Esophagus squamous epithelium (tissue), 5 donors: ENCODE results near the gene FGF1. TPM values are rescaled to one million over a fixed set of nuclear protein-coding genes. Genes with fewer than 3 reads are reported as not detected.

Experiments
- DNase-seq: peaks from one replicate; lab custom pipeline; 2025; lab: John Stamatoyannopoulos, UW
- H3K27ac ChIP-seq, 4 donors: fragments of 200-600 bp; sonication (generic); one replicate each; pipeline ENCODE4 v1.5.1; 2016 to 2019; ENCODE audit warnings: mild to moderate bottlenecking in 1 of 4
- H3K27me3 ChIP-seq, 4 donors: fragments of 200-600 bp; sonication (generic); 1 replicate in 3 of 4; 2 replicates in 1 of 4; pipeline versions ENCODE4 v1.5.1 to v1.6.0; 2017 to 2021; ENCODE audit warnings: antibody characterized with exemption in 1 of 4
- H3K36me3 ChIP-seq, 3 donors: fragments of 200-600 bp; sonication (generic); one replicate each; pipeline ENCODE4 v1.5.1; 2016 to 2019
- H3K4me1 ChIP-seq, 3 donors: fragments of 200-600 bp; sonication (generic); one replicate each; pipeline ENCODE4 v1.5.1; 2017 to 2019
- H3K4me3 ChIP-seq, 4 donors: fragments of 200-600 bp; sonication (generic); 1 replicate in 3 of 4; 2 replicates in 1 of 4; pipeline ENCODE4 v1.5.1; 2016 to 2019; ENCODE audit warnings: mild to moderate bottlenecking in 2 of 4, moderate library complexity in 1 of 4
- H3K9me3 ChIP-seq, 3 donors: fragments of 200-600 bp; sonication (generic); one replicate each; pipeline ENCODE4 v1.5.1; 2016 to 2019
- POLR2A ChIP-seq, 4 donors: fragments of 450-650 bp; IDR thresholded peaks; one replicate each; pipeline ENCODE4 v1.6.1; 2017; ENCODE audit warnings: antibody characterized with exemption in 4 of 4, mild to moderate bottlenecking in 4 of 4, moderate library complexity in 3 of 4
- WGBS, 2 donors: methylation state at CpG; one replicate each; pipeline ENCODE4 v1.1.5; 2018; 5-methylcytosine and 5-hydroxymethylcytosine counted together
- intact Hi-C: fragments of 100-400 bp; cut with DNase I; formaldehyde crosslinking; loops from one replicate; pipeline ENCODE4 v1.15.0; 2022
- total RNA-seq, 4 donors: library from RNA; depleted of rRNA; stranded (reverse); fragments of >200 nt; gene quantifications; one replicate each; pipeline ENCODE4 v1.1.0, GENCODE V29; 2016
- TF ChIP-seq, protein P1 (sequence below), 6 experiments: fragments of 450-650 bp in 4 of 6; fragments of 200-600 bp in 2 of 6; sonication (generic) in 2 of 6; IDR thresholded peaks; one replicate each; pipeline ENCODE4 v1.5.1; 2016 to 2019; ENCODE audit warnings: antibody characterized with exemption in 6 of 6, mild to moderate bottlenecking in 4 of 6, moderate library complexity in 4 of 6
- donor health status: DM: yes; HTN: yes; CAD: no.

The FGF1 gene
- total RNA-seq, 4 donors from 2014 or later: 0.38 to 2.4 (median 1.6) TPM; not detected in 1

DNA sequence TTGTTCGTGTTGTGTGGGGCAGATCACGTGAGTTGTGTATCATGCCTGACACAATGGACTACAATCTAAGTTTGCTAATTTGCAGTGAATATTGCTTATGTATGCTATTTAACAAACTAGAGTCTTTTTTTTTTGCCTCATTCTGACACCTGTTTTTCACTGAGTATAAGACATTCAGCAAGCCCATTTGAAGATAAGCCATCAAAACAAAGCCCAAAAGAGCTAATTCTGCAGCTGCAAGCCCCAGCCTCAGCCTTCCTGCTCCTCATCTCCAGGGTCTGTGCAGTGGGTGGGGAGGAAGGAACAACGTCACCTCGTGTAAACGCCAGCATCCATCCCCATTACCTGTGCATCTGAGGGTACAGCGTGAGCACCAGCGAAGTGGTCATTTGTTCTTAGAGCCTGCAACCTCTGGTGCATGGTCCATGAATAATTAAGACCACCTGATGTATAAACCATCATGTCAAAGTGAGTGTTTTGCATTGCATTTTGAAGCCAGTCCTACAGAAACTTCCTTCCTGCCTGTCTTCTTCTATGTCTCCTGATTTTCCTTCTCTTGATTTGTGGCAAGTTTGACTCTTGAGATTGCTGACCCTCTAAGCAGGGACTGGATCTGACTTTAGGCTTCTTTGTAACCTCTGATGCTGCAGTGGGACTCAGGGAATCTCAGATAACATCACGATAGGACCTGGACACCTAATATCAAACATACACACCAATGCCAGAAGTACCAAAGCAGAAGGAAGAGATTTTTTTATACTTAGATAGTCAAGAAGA is 73.2 kb downstream of the FGF1 start:
- no peaks in the 10 kb centered on the region for H3K27me3 ChIP-seq
- H3K9me3 ChIP-seq: no peaks in the 10 kb centered on the region
- H3K27ac ChIP-seq: no peak overlapping the region
- WGBS, 2 donors: 67 to 86% methylated on average over 8 of the region's 8 CpGs
- H3K4me1 ChIP-seq: no peaks in the 10 kb centered on the region
- TF ChIP-seq, protein P1, sequence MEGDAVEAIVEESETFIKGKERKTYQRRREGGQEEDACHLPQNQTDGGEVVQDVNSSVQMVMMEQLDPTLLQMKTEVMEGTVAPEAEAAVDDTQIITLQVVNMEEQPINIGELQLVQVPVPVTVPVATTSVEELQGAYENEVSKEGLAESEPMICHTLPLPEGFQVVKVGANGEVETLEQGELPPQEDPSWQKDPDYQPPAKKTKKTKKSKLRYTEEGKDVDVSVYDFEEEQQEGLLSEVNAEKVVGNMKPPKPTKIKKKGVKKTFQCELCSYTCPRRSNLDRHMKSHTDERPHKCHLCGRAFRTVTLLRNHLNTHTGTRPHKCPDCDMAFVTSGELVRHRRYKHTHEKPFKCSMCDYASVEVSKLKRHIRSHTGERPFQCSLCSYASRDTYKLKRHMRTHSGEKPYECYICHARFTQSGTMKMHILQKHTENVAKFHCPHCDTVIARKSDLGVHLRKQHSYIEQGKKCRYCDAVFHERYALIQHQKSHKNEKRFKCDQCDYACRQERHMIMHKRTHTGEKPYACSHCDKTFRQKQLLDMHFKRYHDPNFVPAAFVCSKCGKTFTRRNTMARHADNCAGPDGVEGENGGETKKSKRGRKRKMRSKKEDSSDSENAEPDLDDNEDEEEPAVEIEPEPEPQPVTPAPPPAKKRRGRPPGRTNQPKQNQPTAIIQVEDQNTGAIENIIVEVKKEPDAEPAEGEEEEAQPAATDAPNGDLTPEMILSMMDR (IDR thresholded peaks at IDR 0.05): no peak
- no peak for TF ChIP-seq POLR2A (IDR thresholded peaks at IDR 0.05)
- intact Hi-C loops: loop anchor here (5.0 kb wide), 1 partner anchor 85 kb away; no protein-coding TSS in a partner anchor
- H3K36me3 ChIP-seq: no peaks in the 10 kb centered on the region
- no peak for DNase-seq
- H3K4me3 ChIP-seq: no peak overlapping the region

DNA sequence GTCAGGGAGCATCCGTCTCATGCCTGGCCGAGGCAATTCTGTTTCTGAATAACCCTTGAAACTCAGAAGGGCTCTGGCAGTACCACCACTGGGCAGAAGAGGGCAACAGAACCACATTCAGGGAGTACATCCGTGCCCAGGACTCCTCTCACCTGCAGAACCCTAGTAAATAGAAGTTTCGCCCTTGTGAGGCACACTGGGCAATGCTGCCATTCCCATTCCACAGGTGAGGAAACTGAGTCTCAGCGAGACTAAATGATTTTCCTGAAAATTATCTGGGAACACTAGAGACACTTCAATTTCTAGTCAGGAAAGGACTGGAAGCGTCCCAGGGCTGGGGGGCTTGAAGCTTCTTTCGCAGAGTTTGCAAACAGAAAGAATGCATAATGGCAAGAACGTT is 74.7 kb downstream of the FGF1 start:
- no peak overlapping the region for H3K27ac ChIP-seq
- intact Hi-C loops: loop anchor here (5.0 kb wide), 1 partner anchor 86 kb away; no protein-coding TSS in a partner anchor
- no peaks in the 10 kb centered on the region for H3K4me1 ChIP-seq
- H3K9me3 ChIP-seq: no peaks in the 10 kb centered on the region
- no peaks in the 10 kb centered on the region for H3K27me3 ChIP-seq
- TF ChIP-seq, protein P1 (IDR thresholded peaks at IDR 0.05): peak; percentile 31 to 94 (median 85)
- TF ChIP-seq POLR2A (IDR thresholded peaks at IDR 0.05): no peak
- H3K4me3 ChIP-seq: no peak overlapping the region
- WGBS, 2 donors: 42 to 47% methylated on average over 6 to 8 of the region's 8 CpGs
- no peaks in the 10 kb centered on the region for H3K36me3 ChIP-seq
- DNase-seq: no peak

DNA sequence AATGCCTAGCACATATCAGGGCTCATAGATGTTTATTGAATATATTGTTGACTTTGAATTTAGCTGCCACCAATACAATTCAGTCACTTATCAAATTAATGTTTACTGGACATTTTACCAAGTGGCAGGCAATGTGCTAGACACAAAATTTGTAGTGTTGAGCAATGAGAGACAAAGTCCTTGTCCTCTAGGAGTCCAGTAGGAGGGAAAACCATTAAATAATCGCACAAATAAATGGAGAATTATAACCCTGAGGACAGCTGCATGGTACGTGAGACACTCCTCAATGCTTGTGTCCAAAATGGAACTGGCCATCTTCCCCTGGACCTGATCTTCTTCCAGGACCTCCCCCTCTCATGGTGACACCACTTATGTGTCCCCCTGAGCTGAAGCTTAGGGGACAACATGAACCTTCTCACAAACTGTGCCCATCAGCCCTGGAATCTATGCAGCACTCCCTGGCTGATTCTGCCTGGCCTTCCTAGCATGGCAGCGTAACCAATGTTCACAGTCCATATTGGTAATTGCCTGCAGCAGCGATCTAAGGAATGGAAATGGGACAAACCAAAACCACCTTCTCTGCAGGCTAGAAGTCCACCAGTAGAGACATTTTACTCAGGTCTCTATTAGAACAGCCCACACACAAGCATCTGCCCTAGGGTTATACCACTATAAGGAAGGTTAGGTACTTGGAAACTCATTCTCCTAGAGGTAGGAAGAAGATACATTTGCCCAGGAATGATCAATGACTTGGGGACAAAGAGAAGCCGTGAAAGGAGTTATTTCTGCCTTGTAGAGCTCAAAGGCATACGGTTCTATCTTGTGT is 75.5 kb downstream of the FGF1 start:
- Histone ChIP-seq H3K4me1 (no peaks in the 10 kb centered on the region), H3K27me3 (no peaks in the 10 kb centered on the region), H3K27ac (no peak overlapping the region), H3K4me3 (no peak overlapping the region), H3K36me3 (no peaks in the 10 kb centered on the region), H3K9me3 (no peaks in the 10 kb centered on the region)
- WGBS, 2 donors: 56 to 75% methylated on average over 4 to 5 of the region's 6 CpGs
- TF ChIP-seq POLR2A (IDR thresholded peaks at IDR 0.05): no peak
- TF ChIP-seq, protein P1 (IDR thresholded peaks at IDR 0.05): no peak
- intact Hi-C loops: loop anchor here (5.0 kb wide), 1 partner anchor 87 kb away; no protein-coding TSS in a partner anchor
- DNase-seq: no peak

DNA sequence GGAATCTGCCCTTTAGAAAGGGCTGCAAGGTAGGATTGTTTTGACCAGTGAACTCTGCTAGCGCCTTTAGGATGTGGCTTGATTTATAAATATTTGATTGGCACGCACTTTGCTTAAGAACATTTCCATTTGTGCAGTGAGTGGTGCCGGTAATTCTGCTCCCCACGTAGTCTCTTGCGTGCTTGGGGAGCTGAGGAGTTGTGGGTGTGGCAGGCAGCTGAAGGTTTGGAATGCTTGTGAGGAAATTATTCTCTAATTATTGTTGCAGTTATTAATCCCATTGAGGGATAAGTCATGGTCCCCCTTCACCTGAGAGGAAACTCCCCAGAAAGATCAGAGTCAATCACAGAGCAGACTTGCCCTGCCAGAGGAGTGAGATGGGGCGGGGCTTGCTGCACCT is 76.7 kb downstream of the FGF1 start:
- no peaks in the 10 kb centered on the region for H3K27me3 ChIP-seq
- no peak for TF ChIP-seq POLR2A (IDR thresholded peaks at IDR 0.05)
- TF ChIP-seq, protein P1 (IDR thresholded peaks at IDR 0.05): no peak
- no peak overlapping the region for H3K4me3 ChIP-seq
- DNase-seq: no peak
- H3K36me3 ChIP-seq: no peaks in the 10 kb centered on the region
- H3K9me3 ChIP-seq: no peaks in the 10 kb centered on the region
- H3K4me1 ChIP-seq: no peaks in the 10 kb centered on the region
- 78 to 79% methylated on average over 5 to 6 of the region's 6 CpGs for WGBS, 2 donors
- intact Hi-C loops: no loop called here
- no peak overlapping the region for H3K27ac ChIP-seq

DNA sequence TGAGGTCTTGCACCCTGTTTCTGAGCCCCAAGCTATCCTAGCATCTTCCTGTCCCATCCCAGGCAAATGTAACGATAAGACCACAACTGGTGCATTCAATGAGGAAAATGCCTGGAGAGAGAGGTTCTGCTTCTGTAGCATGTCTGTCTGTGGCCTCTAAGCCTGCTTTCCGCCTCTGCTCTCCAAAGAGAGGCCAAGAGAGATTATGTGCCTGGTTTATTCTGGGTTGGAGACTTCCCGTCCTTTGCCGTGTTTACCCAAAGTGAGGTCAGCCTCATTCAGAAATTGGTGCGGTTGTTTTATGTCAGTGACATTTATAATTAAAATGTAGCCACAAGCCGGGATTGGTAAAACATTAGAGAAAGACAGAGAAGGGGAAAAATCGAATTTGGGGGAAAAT is 77.8 kb downstream of the FGF1 start:
- DNase-seq: no peak
- no peak for TF ChIP-seq POLR2A (IDR thresholded peaks at IDR 0.05)
- TF ChIP-seq, protein P1 (IDR thresholded peaks at IDR 0.05): no peak
- Histone ChIP-seq H3K9me3 (no peaks in the 10 kb centered on the region), H3K36me3 (no peaks in the 10 kb centered on the region), H3K27me3 (no peaks in the 10 kb centered on the region), H3K27ac (peak overlapping the region in 1 of 4 donors; percentile 26), H3K4me3 (no peak overlapping the region), H3K4me1 (no peaks in the 10 kb centered on the region)
- intact Hi-C loops: no loop called here
- 75 to 77% methylated on average over 7 of the region's 7 CpGs for WGBS, 2 donors
